HepG2 (cell line): ENCODE data around the gene PROX1. TPM values are rescaled to one million over a fixed set of nuclear protein-coding genes. Genes with fewer than 3 reads are reported as not detected.

Source experiments
- ATAC-seq: fragments of 200-7000 bp; cut with Tn5 transposase; 3 replicates; pipeline ENCODE4 v1.9.1; 2020; ENCODE audit warnings: mild to moderate bottlenecking, moderate library complexity
- BruUV-seq: library from RNA; stranded (reverse); fragments of 400-500 nt; replicated peaks from 2 replicates; lab custom pipeline; 2021; lab: Mats Ljungman, UMichigan
- CTCF ChIA-PET: fragments of 300-600 bp; formaldehyde crosslinking; extraction: SDS; loops from one replicate; lab custom pipeline; 2021; ENCODE audit warnings: low total read pairs, inconsistent platforms, low intra/inter-chr PET ratio; lab: Yijun Ruan, JAX
- POLR2A ChIA-PET: fragments of 350-600 bp; sonication (Branson Sonifier 250); formaldehyde crosslinking; loops from one replicate; lab custom pipeline; 2020; ENCODE audit warnings: antibody characterized with exemption, inconsistent platforms; lab: Yijun Ruan, JAX
- DNase-seq: peaks from one replicate; pipeline ENCODE4 v3.0.0-alpha.2; 2015; ENCODE audit warnings: low spot score
- FAIRE-seq: peaks from 3 replicates; lab custom pipeline; 2011; peaks lifted over from hg19 to GRCh38; lab: Jason Lieb, UNC
- H2AFZ ChIP-seq: one replicate; pipeline ENCODE4 v1.6.1; 2011; ENCODE audit warnings: low read length, inconsistent platforms
- H3K27ac ChIP-seq: fragments of 300-600 bp; 3 replicates; pipeline ENCODE4 v1.8.0; 2011; ENCODE audit warnings: mixed run types, mild to moderate bottlenecking, mixed read lengths, low read length, inconsistent platforms; ENCODE audit not compliant: insufficient read depth; ENCODE audit errors: extremely low read length
- H3K27me3 ChIP-seq, 2 experiments: fragments of 200-600 bp in 1 of 2; 2 replicates in 1 of 2; 3 replicates in 1 of 2; pipeline versions ENCODE4 v1.6.0 to v1.8.0; 2011; ENCODE audit warnings: low read length in 2 of 2, mild to moderate bottlenecking in 2 of 2, moderate library complexity in 2 of 2, inconsistent platforms in 1 of 2; ENCODE audit not compliant: insufficient read depth in 2 of 2, control insufficient read depth in 1 of 2
- H3K36me3 ChIP-seq, 2 experiments: fragments of 200-600 bp in 1 of 2; replicated peaks in 1 of 2; 2 replicates in 1 of 2; 3 replicates in 1 of 2; pipeline versions ENCODE4 v1.5.1 to v1.8.0; 2011; ENCODE audit warnings: low read length in 2 of 2, inconsistent platforms in 1 of 2; ENCODE audit not compliant: insufficient read depth in 2 of 2, control insufficient read depth in 1 of 2
- H3K4me1 ChIP-seq: 2 replicates; pipeline ENCODE4 v1.5.1; 2012; ENCODE audit warnings: low read length, inconsistent platforms; ENCODE audit not compliant: insufficient read depth
- H3K4me2 ChIP-seq: 2 replicates; pipeline ENCODE4 v1.6.0; 2011; ENCODE audit warnings: low read depth, low read length, inconsistent platforms
- H3K4me3 ChIP-seq, 3 experiments: fragments of 200-600 bp in 1 of 3; sonication (generic), shearing (Covaris generic) in 1 of 3; replicated peaks in 1 of 3; 2 replicates each; pipeline ENCODE4 v1.5.1; 2011 to 2016; ENCODE audit warnings: low read length in 3 of 3, inconsistent platforms in 2 of 3, low read depth in 2 of 3, mild to moderate bottlenecking in 2 of 3, control low read depth in 1 of 3, mixed read lengths in 1 of 3; ENCODE audit not compliant: insufficient read depth in 1 of 3
- H3K79me2 ChIP-seq: one replicate; pipeline ENCODE4 v1.6.1; 2011; ENCODE audit warnings: low read length, inconsistent platforms; ENCODE audit not compliant: insufficient read depth
- H3K9ac ChIP-seq: 2 replicates; pipeline ENCODE4 v1.6.0; 2011; ENCODE audit warnings: mild to moderate bottlenecking, low read depth, low read length, inconsistent platforms; ENCODE audit not compliant: insufficient read depth
- H3K9me3 ChIP-seq: 2 replicates; pipeline ENCODE4 v1.5.1; 2012; ENCODE audit warnings: mild to moderate bottlenecking, low read length
- H4K20me1 ChIP-seq: 2 replicates; pipeline ENCODE4 v1.6.0; 2011; ENCODE audit warnings: inconsistent platforms, mild to moderate bottlenecking, low read length, moderate library complexity; ENCODE audit not compliant: insufficient read depth
- BRCA1 ChIP-seq: sonication (generic); formaldehyde crosslinking; IDR thresholded peaks from 2 replicates; pipeline ENCODE4 v1.4.0; 2020; ENCODE audit warnings: missing genetic modification reagents
- KLF12 ChIP-seq: sonication (generic); formaldehyde crosslinking; IDR thresholded peaks from 2 replicates; pipeline ENCODE4 v1.4.0; 2020; ENCODE audit warnings: missing genetic modification reagents, borderline replicate concordance
- MAFF ChIP-seq: IDR thresholded peaks from 2 replicates; pipeline ENCODE4 v1.6.1; 2011; ENCODE audit warnings: low read depth, low read length, improper control_type of control experiment
- MAFK ChIP-seq, 2 experiments: IDR thresholded peaks in 1 of 2; conservative IDR thresholded peaks in 1 of 2; 2 replicates each; pipeline ENCODE4 v1.6.1; 2011; ENCODE audit warnings: improper control_type of control experiment in 2 of 2, low read length in 2 of 2
- PBX2 ChIP-seq: IDR thresholded peaks from 2 replicates; pipeline ENCODE4 v1.6.1; 2016; ENCODE audit warnings: control low read depth
- REPIN1 ChIP-seq: sonication (generic); formaldehyde crosslinking; IDR thresholded peaks from 2 replicates; pipeline ENCODE4 v1.8.0; 2022; ENCODE audit warnings: missing genetic modification reagents, low read depth, mild to moderate bottlenecking, borderline replicate concordance
- SATB2 ChIP-seq: sonication (generic); formaldehyde crosslinking; IDR thresholded peaks from 2 replicates; pipeline ENCODE4 v1.5.0; 2020; ENCODE audit warnings: missing genetic modification reagents
- ZFAT ChIP-seq: sonication (generic); formaldehyde crosslinking; conservative IDR thresholded peaks from 2 replicates; pipeline ENCODE4 v1.8.1; 2023; ENCODE audit warnings: missing genetic modification reagents, inconsistent platforms
- ZFP82 ChIP-seq: sonication (generic); formaldehyde crosslinking; IDR thresholded peaks from 2 replicates; pipeline ENCODE4 v1.5.1; 2020; ENCODE audit warnings: mild to moderate bottlenecking, missing genetic modification reagents, borderline replicate concordance
- ZNF577 ChIP-seq: sonication (generic); formaldehyde crosslinking; IDR thresholded peaks from 2 replicates; pipeline ENCODE4 v1.4.0; 2020; ENCODE audit warnings: mild to moderate bottlenecking, low read depth, missing genetic modification reagents, borderline replicate concordance
- WGBS: methylation state at CpG from one replicate; pipeline ENCODE4 v1.1.6; 2017; ENCODE audit warnings: low lambda C conversion rate; 5-methylcytosine and 5-hydroxymethylcytosine counted together
- in situ Hi-C: cut with HindIII; loops from 2 replicates; pipeline ENCODE4 v1.10.0; 2017; ENCODE audit warnings: low pct_unique_long_range_greater_than_20kb; ENCODE audit not compliant: extremely low pct_ligation_motif_present
- intact Hi-C: fragments of 100-400 bp; cut with micrococcal nuclease; formaldehyde crosslinking; loops from one replicate; pipeline ENCODE4 v1.10.0; 2022; ENCODE audit not compliant: unreplicated experiment
- polyA plus RNA-seq, 8 experiments: library from polyadenylated mRNA; depleted of rRNA in 3 of 8; stranded (reverse) in 7 of 8; unstranded in 1 of 8; fragments of >200 nt; fragmentation: Illumina TruSeq in 4 of 8; extraction: Trizol in 4 of 8; gene quantifications; 2 replicates each; pipeline versions ENCODE4 v1.2.1 to v1.2.3, GENCODE V29; 2011 to 2016; ENCODE audit warnings: low read depth in 4 of 8, missing spikeins in 1 of 8, mixed read lengths in 1 of 8; ENCODE audit not compliant: insufficient read depth in 1 of 8
- total RNA-seq, 5 experiments: library from RNA; depleted of rRNA; stranded (reverse); fragments of >200 nt; fragmentation: Illumina TruSeq; extraction: Trizol; gene quantifications; 2 replicates each; pipeline ENCODE4 v1.2.3, GENCODE V29; 2016; ENCODE audit warnings: low read depth in 1 of 5

Gene PROX1
- total and polyA plus RNA-seq, 2 of the 13 experiments (the other 11 are each of a cell fraction or from before 2014, with no cell fraction given), result 12.3 to 30.2 TPM

DNA sequence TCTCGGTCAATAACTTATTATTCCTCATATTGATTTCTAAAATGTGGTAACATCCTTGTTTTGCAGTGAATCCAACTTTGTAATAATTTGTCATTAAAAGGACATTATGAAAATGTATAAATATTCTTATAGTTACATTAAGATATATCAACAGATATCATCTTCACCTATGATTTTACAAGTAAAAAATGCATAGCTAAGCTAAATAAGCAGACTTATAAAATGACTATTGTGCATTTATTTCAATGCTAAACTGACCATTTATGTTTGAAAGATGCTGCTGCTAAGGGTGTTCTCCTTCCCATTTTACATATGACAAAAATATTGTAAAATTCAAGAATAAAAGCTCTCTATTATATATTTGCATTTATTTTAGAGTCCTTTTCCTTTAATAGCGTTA lies 7.8 kb downstream of the PROX1 start:
- intact Hi-C loops, result no loop called here
- H3K9ac ChIP-seq, result no peak overlapping the region
- peaks cover 92% of the 10 kb centered on the region for H3K79me2 ChIP-seq
- no peak for ATAC-seq
- H3K4me2 ChIP-seq, result no peak overlapping the region
- peaks cover 18% of the 10 kb centered on the region for H4K20me1 ChIP-seq
- H3K9me3 ChIP-seq, result no peaks in the 10 kb centered on the region
- H3K36me3 ChIP-seq, result peaks cover 15 to 45% of the 10 kb centered on the region in 2 experiments
- H3K27me3 ChIP-seq, result no peaks in the 10 kb centered on the region
- DNase-seq, result no peak
- no peak for FAIRE-seq
- no peak overlapping the region for H2AFZ ChIP-seq
- no TSS peak for BruUV-seq
- no peak overlapping the region for H3K4me3 ChIP-seq
- no peak overlapping the region for H3K27ac ChIP-seq
- TF ChIP-seq KLF12 (CRISPR knock-in tag), result no peak
- no peak for TF ChIP-seq BRCA1 (CRISPR knock-in tag)
- no peak for TF ChIP-seq PBX2 (CRISPR knock-in tag)
- peak; percentile 77 to 94 for TF ChIP-seq MAFK (conservative IDR thresholded peaks at IDR 0.05 in 1 of 2, IDR thresholded peaks at IDR 0.05 in 1 of 2; ENCODE audit: low read length in 2 of 2)
- no peak for TF ChIP-seq ZFP82
- no peak for TF ChIP-seq ZNF577
- TF ChIP-seq REPIN1 (CRISPR knock-in tag), result no peak
- peak; percentile 89 for TF ChIP-seq MAFF
- TF ChIP-seq ZFAT (CRISPR knock-in tag), result no peak
- TF ChIP-seq SATB2 (CRISPR knock-in tag), result no peak
- TF ChIP-seq, all 625 proteins: peak for 2
- ChIA-PET POLR2A (no interaction called here), CTCF (no interaction called here)
- peaks cover 81% of the 10 kb centered on the region for H3K4me1 ChIP-seq
- WGBS, result 97% methylated on average over 2 of the region's 2 CpGs
- in situ Hi-C loops, result loop anchor here (25.0 kb wide), 1 partner anchor 758 kb away; no protein-coding TSS in a partner anchor
